ENCODE data around the gene LIPT2.

DNA sequence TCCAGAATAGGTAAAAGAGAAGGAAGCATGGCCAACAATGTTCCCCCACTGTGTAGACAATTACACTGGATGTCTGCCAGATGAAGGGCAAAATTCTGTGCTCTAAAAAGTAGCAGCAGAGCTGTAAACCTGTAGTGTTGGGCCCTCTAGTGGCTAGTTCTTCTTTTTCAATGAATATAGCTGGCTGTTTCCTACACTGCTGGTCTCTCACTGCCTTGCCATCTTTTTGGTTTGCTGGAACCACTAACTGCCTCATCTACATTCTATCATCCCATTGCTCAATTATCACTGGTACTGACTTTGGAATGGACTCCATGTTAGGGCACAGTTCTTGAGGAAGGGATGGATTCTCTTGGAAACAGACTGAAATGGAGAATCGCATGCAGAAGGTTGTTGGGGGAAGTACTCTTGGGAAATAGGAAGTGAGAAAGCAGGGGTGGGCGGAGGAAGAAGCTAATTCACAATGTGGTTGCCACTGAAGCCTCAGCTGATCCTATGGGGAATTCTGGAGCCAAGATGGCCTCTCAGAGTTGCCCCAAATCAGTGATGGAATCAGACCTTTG lies 44.1 kb downstream of the LIPT2 start:
- TF ChIP-seq, protein P1, sequence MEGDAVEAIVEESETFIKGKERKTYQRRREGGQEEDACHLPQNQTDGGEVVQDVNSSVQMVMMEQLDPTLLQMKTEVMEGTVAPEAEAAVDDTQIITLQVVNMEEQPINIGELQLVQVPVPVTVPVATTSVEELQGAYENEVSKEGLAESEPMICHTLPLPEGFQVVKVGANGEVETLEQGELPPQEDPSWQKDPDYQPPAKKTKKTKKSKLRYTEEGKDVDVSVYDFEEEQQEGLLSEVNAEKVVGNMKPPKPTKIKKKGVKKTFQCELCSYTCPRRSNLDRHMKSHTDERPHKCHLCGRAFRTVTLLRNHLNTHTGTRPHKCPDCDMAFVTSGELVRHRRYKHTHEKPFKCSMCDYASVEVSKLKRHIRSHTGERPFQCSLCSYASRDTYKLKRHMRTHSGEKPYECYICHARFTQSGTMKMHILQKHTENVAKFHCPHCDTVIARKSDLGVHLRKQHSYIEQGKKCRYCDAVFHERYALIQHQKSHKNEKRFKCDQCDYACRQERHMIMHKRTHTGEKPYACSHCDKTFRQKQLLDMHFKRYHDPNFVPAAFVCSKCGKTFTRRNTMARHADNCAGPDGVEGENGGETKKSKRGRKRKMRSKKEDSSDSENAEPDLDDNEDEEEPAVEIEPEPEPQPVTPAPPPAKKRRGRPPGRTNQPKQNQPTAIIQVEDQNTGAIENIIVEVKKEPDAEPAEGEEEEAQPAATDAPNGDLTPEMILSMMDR (IDR thresholded peaks at IDR 0.05), result peak; percentile 71 to 91 (median 83)
- TF ChIP-seq POLR2A (IDR thresholded peaks at IDR 0.05), result no peak

Data from uterus (tissue), 2 donors.